Endothelial cell (in vitro differentiated cells): ENCODE measurements around the gene FARP1. TPM values are rescaled to one million over a fixed set of nuclear protein-coding genes. Genes with fewer than 3 reads are reported as not detected.

Experiments used
- DNase-seq: peaks from one replicate; pipeline ENCODE4 v3.0.0; 2021; ENCODE audit warnings: low spot score
- H3K27ac Mint-ChIP-seq: one replicate; pipeline ENCODE4 v1.8.0; 2021; ENCODE audit warnings: mixed read lengths, inconsistent platforms; ENCODE audit not compliant: unreplicated experiment
- H3K27me3 Mint-ChIP-seq: one replicate; pipeline ENCODE4 v1.8.0; 2021; ENCODE audit warnings: mild to moderate bottlenecking, moderate library complexity, mixed read lengths, inconsistent platforms; ENCODE audit not compliant: unreplicated experiment
- H3K36me3 Mint-ChIP-seq: one replicate; pipeline ENCODE4 v1.8.0; 2021; ENCODE audit warnings: mild to moderate bottlenecking, low read depth, mixed read lengths, inconsistent platforms; ENCODE audit not compliant: unreplicated experiment
- H3K4me1 Mint-ChIP-seq: one replicate; pipeline ENCODE4 v1.8.0; 2021; ENCODE audit warnings: mild to moderate bottlenecking, mixed read lengths, inconsistent platforms; ENCODE audit not compliant: unreplicated experiment
- H3K4me3 Mint-ChIP-seq: one replicate; pipeline ENCODE4 v1.8.0; 2021; ENCODE audit warnings: mild to moderate bottlenecking, mixed read lengths, inconsistent platforms; ENCODE audit not compliant: unreplicated experiment
- H3K9me3 Mint-ChIP-seq: one replicate; pipeline ENCODE4 v1.8.0; 2021; ENCODE audit warnings: mixed read lengths, inconsistent platforms; ENCODE audit not compliant: unreplicated experiment
- CTCF ChIP-seq: fragments of 200-600 bp; sonication (generic); IDR thresholded peaks from one replicate; pipeline ENCODE4 v1.5.0; 2021; ENCODE audit warnings: antibody characterized with exemption; ENCODE audit not compliant: unreplicated experiment
- microRNA-seq: library from miRNA; unstranded; fragments of <30 nt; microRNA quantifications from one replicate; pipeline ENCODE4, GENCODE V29; 2020; ENCODE audit not compliant: unreplicated experiment
- total RNA-seq: library from RNA; stranded (reverse); fragmentation: NEBNext Ultra II Directional; extraction: Animal tissue kit (Norgen Biotek cat#: 25700); gene quantifications from one replicate; pipeline ENCODE4 v1.2.1, GENCODE V29; 2021; ENCODE audit not compliant: unreplicated experiment

The FARP1 gene
- total RNA-seq, 1 donor from 2014 or later, result 167 TPM

DNA sequence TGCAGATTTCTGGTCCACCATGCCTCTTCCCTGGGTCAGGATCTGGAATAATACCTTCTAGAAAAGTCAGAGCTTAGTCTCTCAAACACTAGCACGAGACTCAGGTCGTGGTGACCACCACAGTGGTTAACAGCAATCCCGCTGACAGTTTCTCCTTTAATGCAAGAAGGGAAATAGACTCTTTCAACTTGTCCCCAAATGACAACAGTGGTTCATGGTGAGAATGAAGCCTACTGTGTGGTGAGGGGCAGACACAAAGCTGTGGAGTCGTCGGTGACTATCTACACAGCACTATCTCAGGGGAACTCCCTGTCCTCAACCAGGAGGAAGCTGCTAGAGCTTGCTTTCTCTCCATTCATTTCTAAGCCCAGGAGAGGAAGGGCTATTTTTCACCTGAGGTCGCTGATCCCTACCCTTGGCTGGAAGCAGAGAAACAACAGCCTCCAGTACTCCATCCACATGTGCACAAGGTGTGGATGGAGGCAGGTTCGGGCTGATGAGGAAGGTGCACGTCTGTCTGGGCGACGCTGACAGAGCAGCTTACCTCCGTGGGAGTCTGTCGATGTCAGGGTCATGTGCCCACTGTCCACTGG lies 361.6 kb downstream of the FARP1 start:
- no peak for DNase-seq
- peaks cover 7% of the 10 kb centered on the region for H3K36me3 Mint-ChIP-seq
- TF ChIP-seq CTCF, result no peak
- no peak overlapping the region for H3K27ac Mint-ChIP-seq
- peaks cover 65% of the 10 kb centered on the region for H3K4me1 Mint-ChIP-seq
- H3K27me3 Mint-ChIP-seq, result peaks cover 7% of the 10 kb centered on the region
- H3K4me3 Mint-ChIP-seq, result no peak overlapping the region
- no peaks in the 10 kb centered on the region for H3K9me3 Mint-ChIP-seq

Small RNA genes lying within 50 kb of the gene (microRNA-seq; reads per million reads assigned to microRNA genes)
- 0.90 reads per million, percentile 9 among the genes with 10 or more reads in this experiment for gene MIR3170

Other genes starting within 250 kb of the FARP1 start
- 154 TPM for gene IPO5, start 189.4 kb upstream of the FARP1 start, total RNA-seq
- not detected for gene RNF113B, start 34.2 kb downstream of the FARP1 start, total RNA-seq